ENCODE results near the gene GPC5. TPM values are rescaled to one million over a fixed set of nuclear protein-coding genes. Genes with fewer than 3 reads are reported as not detected.
"Not testable (repeated sequence)": the region's sequence is repeated elsewhere in the genome, so short reads cannot be mapped to it uniquely, and the experiment has no call there.

Gene GPC5
- total RNA-seq, 2 donors from 2014 or later: 0.55 to 1.0 TPM

DNA sequence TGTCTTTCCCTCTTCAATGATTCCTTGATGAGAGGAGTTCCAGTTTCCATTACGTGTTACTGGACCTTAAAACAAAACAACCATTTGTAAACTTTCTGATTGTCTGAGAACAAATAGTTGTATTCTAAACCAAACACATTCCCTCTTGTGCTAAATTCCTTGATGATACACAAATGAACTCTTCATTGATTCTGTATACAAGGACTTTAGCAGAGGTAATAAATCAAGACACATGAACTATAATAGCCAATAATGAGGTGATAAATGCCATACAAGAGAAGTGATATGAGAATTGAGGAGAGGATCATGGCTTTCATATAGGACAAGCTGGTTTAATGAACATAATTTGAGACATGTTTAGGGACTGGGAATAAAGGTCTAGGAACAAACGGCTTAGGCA, 13.5 kb upstream of the GPC5 start:
- Mint-ChIP-seq H3K9me3 (no peaks in the 10 kb centered on the region), H3K27me3 (peaks cover 17 to 29% of the 10 kb centered on the region in 2 donors), H3K4me1 (ENCODE audit: low read depth in 2 of 2) (no peaks in the 10 kb centered on the region), H3K4me3 (no peak overlapping the region), H3K27ac (no peak overlapping the region), H3K36me3 (no peaks in the 10 kb centered on the region)
- DNase-seq (ENCODE audit: low spot score): no peak
- no peak for ATAC-seq

DNA sequence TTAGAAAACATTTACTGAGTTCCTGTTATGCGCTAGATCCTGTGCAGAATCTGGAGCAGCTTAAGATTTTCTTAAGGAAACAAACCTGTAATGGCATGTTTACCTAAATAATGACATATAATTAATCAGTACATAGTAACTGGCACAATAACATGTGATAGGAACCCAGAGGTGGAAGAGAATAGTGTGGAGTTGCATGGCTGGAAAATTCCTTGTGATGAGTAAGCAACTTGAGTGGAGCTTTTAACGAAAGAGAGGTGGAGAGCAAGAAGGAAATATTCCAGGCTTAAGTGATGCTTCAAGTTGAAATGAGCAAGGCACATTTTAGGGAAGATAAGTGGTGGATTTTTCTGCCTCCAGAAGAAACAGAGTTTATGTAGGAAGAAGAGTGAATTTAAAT, 9.2 kb upstream of the GPC5 start:
- H3K27ac Mint-ChIP-seq: no peak overlapping the region
- DNase-seq (ENCODE audit: low spot score): no peak
- no peak overlapping the region for H3K4me3 Mint-ChIP-seq
- H3K36me3 Mint-ChIP-seq: no peaks in the 10 kb centered on the region
- no peak for ATAC-seq
- no peaks in the 10 kb centered on the region for H3K9me3 Mint-ChIP-seq
- peaks cover 30 to 42% of the 10 kb centered on the region in 2 donors for H3K27me3 Mint-ChIP-seq
- H3K4me1 Mint-ChIP-seq (ENCODE audit: low read depth in 2 of 2): no peaks in the 10 kb centered on the region

DNA sequence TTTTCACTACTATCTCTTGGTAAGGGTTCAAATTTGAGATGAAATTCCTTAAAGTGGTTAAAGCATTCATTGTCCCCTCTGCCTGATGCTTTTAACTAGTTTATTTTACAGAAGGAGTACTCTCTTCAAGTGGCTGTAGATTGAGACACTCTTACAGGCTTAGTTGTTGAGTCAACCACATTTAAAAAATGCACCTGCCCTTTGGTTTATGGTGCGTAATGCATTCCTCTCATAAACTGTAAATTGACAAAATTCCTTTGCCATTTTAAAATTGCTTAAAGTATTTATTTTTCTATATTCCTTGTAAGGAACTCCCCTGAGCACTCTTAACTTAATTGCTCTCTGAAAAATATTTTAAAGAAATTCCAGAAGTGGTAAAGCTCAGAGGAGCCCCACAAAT, 826 bp upstream of the GPC5 start:
- Mint-ChIP-seq H3K4me3 (no peak overlapping the region), H3K27ac (no peak overlapping the region), H3K36me3 (no peaks in the 10 kb centered on the region), H3K4me1 (ENCODE audit: low read depth in 2 of 2) (peaks cover 6 to 10% of the 10 kb centered on the region in 2 donors), H3K27me3 (peaks cover 19 to 32% of the 10 kb centered on the region in 2 donors), H3K9me3 (no peaks in the 10 kb centered on the region)
- no peak for ATAC-seq
- DNase-seq (ENCODE audit: low spot score): no peak

DNA sequence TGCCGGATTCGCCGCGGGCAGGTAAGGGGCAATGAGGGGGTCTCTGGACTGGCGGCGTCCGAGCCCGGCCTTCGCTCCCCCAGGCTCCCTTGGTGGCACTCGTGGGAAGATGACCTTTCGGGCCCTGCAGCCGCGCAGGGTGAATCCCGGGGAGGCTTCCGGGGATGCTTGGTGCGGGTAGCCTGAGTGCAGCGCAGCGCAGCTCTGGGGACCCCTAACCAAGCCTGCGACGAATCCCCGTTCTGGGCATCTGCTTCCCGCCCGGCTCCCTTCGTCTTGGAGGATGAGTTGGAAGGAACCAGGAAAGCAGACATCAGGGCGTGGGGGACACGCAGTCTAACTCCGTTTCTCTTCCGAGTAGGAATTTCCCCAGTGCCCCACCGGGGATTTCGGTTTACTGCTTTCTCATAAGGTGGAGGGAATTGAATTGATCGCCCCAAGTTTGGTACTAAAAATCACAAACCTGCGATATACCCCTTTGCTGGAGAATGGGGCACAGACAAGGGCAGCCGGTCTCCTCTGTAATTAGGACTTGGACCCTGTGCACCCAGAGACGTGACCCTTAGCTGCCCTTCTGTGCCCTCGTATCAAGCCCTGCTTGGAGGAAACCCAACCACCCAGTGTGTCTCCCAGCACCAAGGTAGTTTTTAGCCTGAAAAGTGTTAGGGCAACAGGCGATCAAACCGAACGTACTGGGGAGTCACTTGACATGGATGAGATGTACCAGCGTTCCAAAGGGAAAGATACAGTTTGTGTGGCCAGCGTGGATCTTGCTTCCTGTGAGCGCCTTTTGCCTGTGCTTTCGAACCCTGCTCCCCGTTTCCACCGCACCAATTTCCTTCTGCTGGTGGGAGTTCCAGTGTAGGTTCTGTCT, 1.0 kb downstream of the GPC5 start:
- Mint-ChIP-seq H3K36me3 (no peaks in the 10 kb centered on the region), H3K4me3 (peak overlapping the region; percentile 77), H3K4me1 (ENCODE audit: low read depth in 2 of 2) (peaks cover 6 to 10% of the 10 kb centered on the region in 2 donors), H3K27me3 (peaks cover 19 to 23% of the 10 kb centered on the region in 2 donors), H3K9me3 (no peaks in the 10 kb centered on the region), H3K27ac (no peak overlapping the region)
- ATAC-seq (no peak), DNase-seq (ENCODE audit: low spot score) (no peak)

DNA sequence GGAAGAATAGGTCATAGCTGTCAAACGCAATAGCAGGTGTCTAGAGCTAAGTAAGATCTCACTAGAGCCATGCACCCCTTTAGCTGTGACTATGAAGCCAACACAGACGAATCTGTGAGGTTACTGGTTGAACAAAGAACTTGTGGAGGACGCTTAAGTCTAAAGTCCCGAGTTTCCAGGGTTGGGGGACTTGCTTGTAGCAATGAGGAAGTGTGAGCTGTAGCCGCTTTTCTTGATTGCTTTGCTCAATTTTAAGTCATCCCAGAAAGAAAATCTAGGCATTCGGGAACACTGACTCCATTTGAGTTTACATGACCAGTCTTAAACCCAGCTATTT, 1.6 kb downstream of the GPC5 start:
- Mint-ChIP-seq H3K9me3 (no peaks in the 10 kb centered on the region), H3K4me1 (ENCODE audit: low read depth in 2 of 2) (peaks cover 6 to 10% of the 10 kb centered on the region in 2 donors), H3K27ac (no peak overlapping the region), H3K4me3 (peak overlapping the region; percentile 40), H3K36me3 (no peaks in the 10 kb centered on the region), H3K27me3 (peaks cover 13 to 17% of the 10 kb centered on the region in 2 donors)
- no peak for ATAC-seq
- no peak for DNase-seq (ENCODE audit: low spot score)

DNA sequence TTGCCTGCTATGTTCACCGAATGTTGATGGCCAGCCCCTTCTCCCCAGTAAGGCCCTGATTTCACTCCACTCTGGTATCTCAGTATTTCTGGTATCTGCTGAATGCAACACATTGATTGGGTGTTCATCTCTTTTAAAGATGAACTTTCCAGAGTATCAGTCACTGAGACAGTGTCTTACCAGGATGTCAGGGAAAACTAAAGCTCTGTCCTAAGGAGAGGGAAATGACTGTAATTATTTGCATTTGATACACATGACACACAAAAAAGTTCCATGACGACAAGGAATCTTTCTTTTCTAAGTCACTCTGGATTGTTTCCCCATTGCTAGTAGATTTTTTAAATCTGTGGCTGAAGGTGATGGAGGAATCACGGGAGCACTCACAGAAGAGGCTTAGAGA, 2.2 kb downstream of the GPC5 start:
- DNase-seq (ENCODE audit: low spot score): no peak
- H3K27ac Mint-ChIP-seq: no peak overlapping the region

DNA sequence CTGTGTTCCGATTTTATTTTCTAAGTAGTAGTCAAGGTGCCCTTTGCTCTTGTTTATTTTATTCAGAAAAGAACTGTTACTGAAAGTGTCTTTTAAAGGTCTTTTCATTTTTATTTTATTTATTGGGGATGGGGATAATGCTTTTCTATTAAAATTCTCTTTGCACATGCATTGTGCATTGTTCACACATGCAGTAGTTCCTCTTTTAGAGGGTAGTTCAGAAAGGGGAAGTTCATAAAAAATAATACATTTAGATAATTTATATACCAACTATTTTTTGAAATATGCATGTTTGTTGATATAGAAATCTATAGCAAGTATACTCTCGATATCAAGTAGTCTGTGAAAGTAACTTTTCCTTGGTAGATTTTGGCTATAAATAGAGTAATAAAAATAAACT, 3.5 kb downstream of the GPC5 start:
- peaks cover 13% of the 10 kb centered on the region in 2 donors for H3K27me3 Mint-ChIP-seq
- ATAC-seq (no peak), DNase-seq (ENCODE audit: low spot score) (no peak)
- no peaks in the 10 kb centered on the region for H3K9me3 Mint-ChIP-seq
- no peak overlapping the region for H3K27ac Mint-ChIP-seq
- H3K4me1 Mint-ChIP-seq (ENCODE audit: low read depth in 2 of 2): peaks cover 10 to 11% of the 10 kb centered on the region in 2 donors
- no peaks in the 10 kb centered on the region for H3K36me3 Mint-ChIP-seq
- no peak overlapping the region for H3K4me3 Mint-ChIP-seq

More for the DNA sequence above, 2.2 kb downstream of the GPC5 start:
- Mint-ChIP-seq H3K4me1 (ENCODE audit: low read depth in 2 of 2) (peaks cover 6 to 10% of the 10 kb centered on the region in 2 donors), H3K9me3 (no peaks in the 10 kb centered on the region), H3K4me3 (no peak overlapping the region), H3K27me3 (peaks cover 11 to 13% of the 10 kb centered on the region in 2 donors), H3K36me3 (no peaks in the 10 kb centered on the region)
- ATAC-seq: no peak

DNA sequence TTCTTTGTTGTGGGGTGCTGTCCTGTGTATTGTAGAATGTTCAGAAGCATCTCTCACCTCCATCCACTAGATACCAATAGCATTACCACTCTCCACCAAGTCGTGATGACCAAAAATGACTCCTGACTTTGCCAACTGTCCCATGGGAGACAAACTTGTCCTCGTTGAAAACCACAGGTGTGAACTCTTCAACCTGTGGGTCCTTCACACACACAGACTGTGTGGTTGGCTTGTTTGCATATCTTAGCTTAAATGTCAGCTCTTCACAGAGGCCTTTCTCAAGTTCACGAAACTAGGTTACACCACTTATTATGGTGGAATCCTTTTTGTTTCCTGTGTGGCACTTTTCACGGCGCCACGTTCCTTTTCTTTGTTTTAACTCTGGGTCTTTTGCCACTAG, 6.8 kb downstream of the GPC5 start:
- H3K9me3 Mint-ChIP-seq: no peaks in the 10 kb centered on the region
- ATAC-seq (peak; percentile 53 to 57), DNase-seq (ENCODE audit: low spot score) (no peak)
- no peaks in the 10 kb centered on the region for H3K36me3 Mint-ChIP-seq
- peaks cover 0 to 5% of the 10 kb centered on the region in 2 donors for H3K4me1 Mint-ChIP-seq (ENCODE audit: low read depth in 2 of 2)
- no peak overlapping the region for H3K27ac Mint-ChIP-seq
- H3K4me3 Mint-ChIP-seq: no peak overlapping the region
- H3K27me3 Mint-ChIP-seq: peaks cover 7 to 17% of the 10 kb centered on the region in 2 donors

DNA sequence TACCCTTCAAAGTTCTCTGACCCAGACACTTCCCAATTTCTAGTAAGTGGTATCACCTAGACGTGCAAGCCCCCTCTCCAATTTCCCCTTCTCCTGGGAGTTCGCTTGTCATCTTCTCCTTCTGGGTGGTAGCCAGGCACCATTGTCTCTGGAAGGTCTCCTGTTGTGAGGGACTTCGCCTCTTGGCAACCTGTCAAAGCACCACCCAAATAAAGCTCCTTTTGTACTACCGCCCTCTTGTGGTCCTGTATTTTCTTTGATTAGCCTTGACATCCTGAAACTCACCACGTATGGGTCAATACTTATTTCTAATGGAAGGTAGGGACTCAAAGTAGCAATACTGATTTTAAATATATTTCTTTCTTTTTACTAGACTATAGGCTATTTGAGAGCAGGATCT, 8.2 kb downstream of the GPC5 start:
- ATAC-seq (peak in 1 of 2 donors; percentile 48), DNase-seq (ENCODE audit: low spot score) (no peak)
- H3K9me3 Mint-ChIP-seq: no peaks in the 10 kb centered on the region
- H3K27me3 Mint-ChIP-seq: peaks cover 7 to 17% of the 10 kb centered on the region in 2 donors
- no peaks in the 10 kb centered on the region for H3K36me3 Mint-ChIP-seq
- no peak overlapping the region for H3K4me3 Mint-ChIP-seq
- peaks cover 0 to 5% of the 10 kb centered on the region in 2 donors for H3K4me1 Mint-ChIP-seq (ENCODE audit: low read depth in 2 of 2)
- no peak overlapping the region for H3K27ac Mint-ChIP-seq

DNA sequence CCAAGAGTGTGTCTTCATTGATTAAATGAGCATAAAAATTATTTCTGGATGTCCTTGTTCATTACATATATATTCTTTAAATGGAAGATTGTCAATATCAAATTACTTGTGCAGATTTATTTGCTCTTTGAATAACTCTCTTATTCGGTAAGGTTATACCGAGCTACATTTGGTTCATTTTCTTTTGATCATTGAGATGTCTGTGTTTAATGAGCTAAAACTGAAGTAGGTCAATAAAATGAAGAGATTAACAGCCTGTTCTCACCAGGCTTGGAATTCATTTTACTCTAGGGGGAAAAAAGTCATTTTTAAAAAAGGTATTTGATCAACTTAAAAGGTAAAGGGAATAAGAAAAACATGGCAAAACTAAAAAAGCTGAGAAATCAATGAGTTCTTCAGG, 10.6 kb downstream of the GPC5 start:
- H3K27ac Mint-ChIP-seq: no peak overlapping the region
- peaks cover 10 to 13% of the 10 kb centered on the region in 2 donors for H3K27me3 Mint-ChIP-seq
- no peaks in the 10 kb centered on the region for H3K36me3 Mint-ChIP-seq
- H3K4me1 Mint-ChIP-seq (ENCODE audit: low read depth in 2 of 2): peaks cover 0 to 5% of the 10 kb centered on the region in 2 donors
- no peaks in the 10 kb centered on the region for H3K9me3 Mint-ChIP-seq
- ATAC-seq (no peak), DNase-seq (ENCODE audit: low spot score) (no peak)
- no peak overlapping the region for H3K4me3 Mint-ChIP-seq

DNA sequence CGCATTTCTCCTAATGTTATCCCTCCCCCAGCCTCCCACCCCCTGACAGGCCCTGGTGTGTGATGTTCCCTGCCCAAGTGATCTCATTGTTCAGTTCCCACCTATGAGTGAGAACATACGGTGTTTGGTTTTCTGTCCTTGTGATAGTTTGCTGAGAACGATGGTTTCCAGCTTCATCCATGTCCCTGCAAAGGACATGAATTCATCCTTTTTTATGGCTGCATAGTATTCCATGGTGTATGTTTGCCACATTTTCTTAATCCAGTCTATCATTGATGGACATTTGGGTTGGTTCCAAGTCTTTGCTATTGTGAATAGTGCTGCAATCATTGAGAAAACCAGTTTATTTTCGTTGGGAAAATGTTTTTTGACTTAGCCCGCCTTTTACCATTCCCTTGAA, 18.2 kb downstream of the GPC5 start:
- Mint-ChIP-seq H3K27me3 (peaks cover 17 to 26% of the 10 kb centered on the region in 2 donors), H3K4me1 (ENCODE audit: low read depth in 2 of 2) (peaks cover 11 to 14% of the 10 kb centered on the region in 2 donors)
- not testable (repeated sequence) for H3K4me3 Mint-ChIP-seq; H3K27ac Mint-ChIP-seq; DNase-seq (ENCODE audit: low spot score); H3K9me3 Mint-ChIP-seq; H3K36me3 Mint-ChIP-seq; ATAC-seq

DNA sequence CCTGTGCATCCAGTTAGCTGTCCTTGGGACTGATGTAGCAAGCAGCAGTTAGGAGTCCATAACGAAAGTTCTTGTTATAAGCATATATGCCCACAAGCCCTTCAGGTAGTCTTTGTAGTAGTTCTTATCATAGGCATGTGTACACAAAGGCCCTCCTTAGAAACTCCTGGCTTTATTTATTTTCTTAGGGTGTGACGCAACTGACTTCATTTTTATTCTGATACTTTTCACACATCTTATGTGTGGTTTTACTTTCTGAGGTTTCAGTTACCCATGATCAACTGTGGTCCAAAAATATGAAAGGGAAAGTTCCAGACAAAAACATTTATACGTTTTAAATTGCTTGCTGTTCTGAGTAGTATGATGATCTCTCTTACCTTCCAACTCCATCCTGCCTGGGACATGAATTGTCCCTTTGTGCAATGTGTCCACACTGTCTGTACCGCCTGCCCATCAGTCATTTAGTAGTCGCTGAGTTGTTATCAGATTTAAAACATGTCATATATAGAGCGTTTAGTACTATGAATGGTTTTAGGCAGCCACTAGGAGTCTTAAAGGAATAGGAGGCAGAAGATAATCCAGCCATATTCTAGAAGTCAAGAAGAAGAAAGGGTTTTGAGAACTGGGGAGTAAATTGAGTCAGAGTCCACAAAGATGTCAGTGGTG, 19.4 kb downstream of the GPC5 start:
- Mint-ChIP-seq H3K9me3 (no peaks in the 10 kb centered on the region), H3K27me3 (peaks cover 17 to 20% of the 10 kb centered on the region in 2 donors), H3K27ac (no peak overlapping the region), H3K36me3 (no peaks in the 10 kb centered on the region), H3K4me3 (no peak overlapping the region), H3K4me1 (ENCODE audit: low read depth in 2 of 2) (peaks cover 11 to 14% of the 10 kb centered on the region in 2 donors)
- no peak for DNase-seq (ENCODE audit: low spot score)
- peak in 1 of 2 donors; percentile 56 for ATAC-seq

DNA sequence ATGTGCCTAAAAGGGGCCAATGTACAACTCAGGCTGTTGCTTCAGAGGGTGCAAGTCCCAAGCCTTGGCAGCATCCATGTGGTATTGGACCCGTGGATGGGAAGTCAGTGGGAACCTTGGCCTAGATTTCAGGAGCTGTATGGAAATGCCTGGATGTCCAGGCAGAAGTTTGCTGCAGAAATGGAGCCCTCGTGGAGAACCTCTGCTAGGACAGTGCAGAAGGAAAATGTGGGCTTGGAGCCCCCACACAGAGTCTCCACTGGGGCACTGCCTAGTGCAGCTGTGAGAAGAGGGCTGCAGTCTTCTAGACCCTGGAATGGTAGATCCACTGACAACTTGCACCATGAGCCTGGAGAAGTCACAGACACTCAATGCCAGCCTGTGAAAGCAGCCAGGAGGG, 28.5 kb downstream of the GPC5 start:
- no peaks in the 10 kb centered on the region for H3K4me1 Mint-ChIP-seq (ENCODE audit: low read depth in 2 of 2)
- DNase-seq (ENCODE audit: low spot score) (no peak), ATAC-seq (no peak)
- H3K27ac Mint-ChIP-seq: no peak overlapping the region
- peaks cover 8% of the 10 kb centered on the region for H3K9me3 Mint-ChIP-seq
- peaks cover 0 to 7% of the 10 kb centered on the region in 2 donors for H3K27me3 Mint-ChIP-seq
- H3K4me3 Mint-ChIP-seq: no peak overlapping the region
- H3K36me3 Mint-ChIP-seq: peaks cover 11% of the 10 kb centered on the region

DNA sequence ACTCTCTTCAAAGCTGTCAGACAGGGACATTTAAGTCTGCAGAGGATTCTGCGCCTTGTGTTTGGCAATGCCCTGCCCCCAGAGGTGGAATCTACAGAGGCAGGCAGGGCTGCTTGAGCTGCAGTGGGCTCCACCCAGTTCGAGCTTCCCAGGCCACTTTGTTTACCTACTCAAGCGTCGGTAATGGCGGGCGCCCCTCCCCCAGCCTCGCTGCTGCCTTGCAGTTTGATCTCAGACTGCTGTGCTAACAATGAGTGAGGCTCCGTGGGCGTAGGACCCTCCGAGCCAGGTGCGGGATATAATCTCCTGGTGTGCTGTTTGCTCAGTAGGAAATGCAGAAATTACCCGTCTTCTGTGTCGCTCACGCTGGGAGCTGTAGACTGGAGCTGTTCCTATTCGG, 40.3 kb downstream of the GPC5 start:
- not testable (repeated sequence) for H3K4me3 Mint-ChIP-seq; H3K4me1 Mint-ChIP-seq (ENCODE audit: low read depth in 2 of 2); H3K27ac Mint-ChIP-seq; DNase-seq (ENCODE audit: low spot score); H3K27me3 Mint-ChIP-seq; H3K36me3 Mint-ChIP-seq; ATAC-seq; H3K9me3 Mint-ChIP-seq
